GM18498 (cell line): Measurements from ENCODE around the gene MYT1.

Experiments used
- ATAC-seq: cut with Tn5 transposase; IDR thresholded peaks from one replicate; pipeline ENCODE4 v1.9.1; 2021; ENCODE audit warnings: mild to moderate bottlenecking, moderate library complexity; ENCODE audit not compliant: unreplicated experiment

The MYT1 gene

DNA sequence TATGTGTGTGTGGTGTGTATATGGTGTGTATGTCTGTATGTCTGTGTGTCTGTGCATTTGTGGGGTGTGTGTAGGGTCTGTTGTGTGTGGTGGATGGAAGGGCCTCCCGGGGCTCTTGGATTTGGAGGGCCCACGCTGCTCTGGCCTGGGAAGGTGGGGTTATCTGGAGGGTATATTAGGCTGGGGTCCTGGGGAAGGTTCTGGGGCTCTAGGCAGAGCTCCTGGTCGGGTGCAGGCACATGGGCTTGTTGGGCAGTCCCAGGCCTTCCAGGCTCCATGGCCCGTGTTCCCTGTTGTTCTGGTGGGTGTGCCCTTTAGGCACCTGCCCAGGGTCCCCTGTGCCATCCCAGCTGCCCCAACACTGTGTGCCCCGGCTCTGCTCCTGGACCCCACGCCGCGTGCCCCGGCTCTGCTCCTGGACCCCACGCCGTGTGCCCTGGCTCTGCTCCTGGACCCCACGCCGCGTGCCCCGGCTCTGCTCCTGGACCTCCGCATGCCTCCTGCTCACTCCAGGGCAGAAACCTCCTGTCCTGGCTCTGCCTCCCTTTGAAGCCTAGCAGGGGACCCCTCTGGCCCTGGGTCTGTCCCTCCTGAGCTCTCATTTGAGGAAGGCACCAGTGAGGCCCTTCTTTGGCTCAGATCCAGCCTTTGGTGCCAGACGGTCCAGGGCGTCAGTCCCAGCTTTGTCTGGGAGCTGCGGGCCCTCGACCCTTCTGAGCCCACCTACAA, 10.2 kb upstream of the MYT1 start:
- no peak for ATAC-seq

- no peak for ATAC-seq
Measured at GRCh38 chr20:64154590-64155257, 9.5 kb upstream of the MYT1 start.

DNA sequence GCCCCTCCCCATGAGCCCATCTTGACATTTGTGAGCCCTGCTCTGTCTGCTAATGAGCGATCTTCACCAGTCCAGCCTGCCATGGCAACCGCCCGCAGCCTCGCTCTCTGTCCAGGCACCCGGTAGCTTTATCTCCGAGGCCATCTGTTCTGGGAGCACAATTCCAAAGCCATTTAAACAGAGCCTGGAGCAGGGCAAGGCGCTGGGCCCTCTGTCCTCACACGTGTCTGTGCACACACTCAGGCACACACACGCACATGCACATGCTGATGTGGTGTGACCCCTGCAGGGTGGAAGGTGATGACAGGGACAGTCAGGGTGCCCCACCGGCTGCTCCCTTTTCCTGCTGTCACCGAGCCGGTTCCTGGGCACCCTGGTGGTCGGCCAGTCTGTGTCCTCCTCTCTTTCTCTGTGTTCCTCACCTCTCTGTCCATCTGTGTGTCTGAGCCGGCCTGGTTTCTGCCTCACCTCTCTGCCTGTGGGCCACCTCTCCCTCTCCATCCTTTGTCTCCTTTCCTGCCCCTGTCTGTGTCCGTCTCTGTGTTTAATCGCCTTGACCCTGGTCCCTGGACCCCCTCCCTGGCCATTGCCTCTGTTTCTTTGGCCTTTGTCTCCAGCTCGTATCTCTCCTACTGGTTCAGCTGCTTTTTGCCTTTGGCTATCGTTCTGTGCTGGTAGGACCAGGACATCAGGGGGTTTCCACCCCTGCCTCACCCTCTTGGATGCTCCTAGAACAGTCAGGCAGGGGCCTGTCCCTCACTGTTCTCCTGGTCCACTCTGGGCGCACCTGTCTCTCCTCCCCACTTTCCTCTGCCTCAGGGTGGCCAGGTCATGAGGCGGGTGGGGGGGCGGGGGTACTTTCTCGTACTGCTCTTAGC, 8.8 kb upstream of the MYT1 start:
- no peak for ATAC-seq

- ATAC-seq = no peak
Measured at GRCh38 chr20:64156136-64156885, 7.9 kb upstream of the MYT1 start.

GRCh38 chr20:64156886-64157875, 7.1 kb upstream of the MYT1 start:
- no peak for ATAC-seq

GRCh38 chr20:64157878-64158277, 6.4 kb upstream of the MYT1 start:
- no peak for ATAC-seq

GRCh38 chr20:64158346-64159285, 5.6 kb upstream of the MYT1 start:
- ATAC-seq = no peak

GRCh38 chr20:64159286-64159680, 5.0 kb upstream of the MYT1 start:
- ATAC-seq = no peak

- no peak for ATAC-seq
Measured at GRCh38 chr20:64159711-64160110, 4.5 kb upstream of the MYT1 start.

DNA sequence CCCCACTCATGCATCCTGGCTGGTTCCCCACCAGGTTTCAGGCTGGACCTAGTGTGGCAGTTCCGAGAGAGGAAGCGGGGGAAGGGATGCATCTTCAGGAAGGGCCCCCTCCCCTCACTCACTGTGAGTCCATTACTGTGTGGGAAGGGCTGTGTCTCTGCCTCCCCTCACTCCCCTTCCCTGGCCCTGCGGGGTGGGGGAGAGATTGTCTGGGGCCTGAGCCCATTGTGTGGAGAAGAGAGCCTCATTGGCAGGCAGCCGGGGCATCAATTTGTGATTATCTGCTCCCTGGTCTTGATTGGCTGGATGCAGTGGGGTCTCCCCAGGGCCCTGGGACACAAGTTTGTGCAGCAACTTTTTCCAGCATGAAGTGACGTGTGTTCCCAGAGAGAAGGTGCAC, 4.1 kb upstream of the MYT1 start:
- no peak for ATAC-seq

DNA sequence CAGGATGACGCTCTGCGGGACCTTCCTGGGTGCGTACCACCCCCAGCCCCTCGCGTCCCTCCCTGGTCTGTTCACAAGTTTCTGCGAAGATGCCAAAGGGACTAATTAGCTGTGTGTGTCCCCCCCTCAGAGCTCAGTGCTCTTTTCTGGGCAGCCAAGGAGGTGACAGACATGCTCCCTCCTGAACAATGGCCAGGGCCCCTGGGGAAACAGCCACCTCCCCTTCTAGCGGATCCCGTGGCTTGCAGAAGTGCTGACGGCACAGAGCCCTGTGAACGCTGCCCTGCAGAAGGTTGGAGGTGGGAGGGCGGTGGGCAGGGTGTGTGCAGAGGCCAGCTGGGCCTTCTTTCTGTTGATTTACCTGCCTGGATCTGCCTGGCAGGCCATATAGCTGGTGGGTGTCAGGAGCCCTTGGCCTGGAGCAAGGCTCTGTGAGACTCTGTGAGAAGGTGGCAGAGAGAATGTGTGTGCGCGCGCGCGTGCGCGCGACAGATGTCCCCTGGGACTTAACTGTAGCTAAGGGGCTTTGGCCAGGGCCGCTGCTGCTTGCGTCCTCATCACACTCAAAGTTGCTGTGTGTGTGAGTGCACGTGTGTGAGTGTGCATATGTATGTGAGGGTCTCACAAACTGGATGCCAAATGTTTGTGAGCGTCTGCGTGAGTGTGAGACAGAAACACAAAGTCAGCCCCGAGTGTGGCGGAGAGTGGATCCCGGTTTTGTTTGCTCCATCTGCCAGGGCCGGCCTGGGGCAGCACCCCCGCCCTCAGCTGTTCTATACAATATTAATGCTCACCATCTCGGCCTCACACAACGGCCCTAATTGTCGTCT, 3.5 kb upstream of the MYT1 start:
- no peak for ATAC-seq

DNA sequence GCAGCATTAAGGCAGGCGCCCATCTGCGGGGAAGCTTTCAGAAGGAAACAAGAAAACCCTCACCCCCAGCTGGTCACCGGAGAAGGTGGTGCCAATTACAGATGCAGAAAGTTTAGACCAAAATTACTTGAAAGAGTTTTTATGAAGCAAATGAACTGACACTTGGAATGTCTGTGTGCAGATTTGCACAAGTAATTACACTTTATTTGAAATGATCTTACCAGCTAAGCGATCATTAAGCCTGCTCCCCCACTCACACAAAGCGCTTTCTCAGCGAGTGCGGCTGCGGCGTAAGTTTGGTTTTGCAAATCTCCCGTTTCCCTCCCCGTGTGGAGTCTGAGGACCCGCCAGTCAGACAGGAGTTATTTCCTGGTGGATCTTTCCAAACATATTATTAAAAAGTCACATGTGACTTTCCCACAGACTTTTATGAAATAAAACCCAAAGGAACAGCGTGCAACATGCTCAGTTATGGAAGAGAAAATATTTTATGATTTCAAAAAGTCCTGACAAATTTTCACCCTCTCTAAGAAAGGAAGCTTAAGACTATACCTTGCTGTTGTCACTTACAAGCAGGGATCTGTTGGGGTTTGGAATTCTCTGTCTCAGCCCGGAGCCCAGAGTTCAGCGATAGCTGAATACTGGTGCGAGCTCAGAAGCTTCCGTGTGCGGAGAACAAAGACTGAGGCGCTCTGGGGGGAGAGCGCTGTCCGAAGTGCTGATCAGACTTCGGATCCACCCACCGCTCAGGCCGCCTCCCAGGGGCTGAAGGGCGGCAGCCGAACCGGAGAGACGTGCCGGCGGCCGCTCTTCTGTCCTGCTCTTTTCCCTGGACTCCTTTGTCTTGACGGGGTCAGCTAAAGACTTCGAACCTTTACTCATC, 2.7 kb upstream of the MYT1 start:
- no peak for ATAC-seq

DNA sequence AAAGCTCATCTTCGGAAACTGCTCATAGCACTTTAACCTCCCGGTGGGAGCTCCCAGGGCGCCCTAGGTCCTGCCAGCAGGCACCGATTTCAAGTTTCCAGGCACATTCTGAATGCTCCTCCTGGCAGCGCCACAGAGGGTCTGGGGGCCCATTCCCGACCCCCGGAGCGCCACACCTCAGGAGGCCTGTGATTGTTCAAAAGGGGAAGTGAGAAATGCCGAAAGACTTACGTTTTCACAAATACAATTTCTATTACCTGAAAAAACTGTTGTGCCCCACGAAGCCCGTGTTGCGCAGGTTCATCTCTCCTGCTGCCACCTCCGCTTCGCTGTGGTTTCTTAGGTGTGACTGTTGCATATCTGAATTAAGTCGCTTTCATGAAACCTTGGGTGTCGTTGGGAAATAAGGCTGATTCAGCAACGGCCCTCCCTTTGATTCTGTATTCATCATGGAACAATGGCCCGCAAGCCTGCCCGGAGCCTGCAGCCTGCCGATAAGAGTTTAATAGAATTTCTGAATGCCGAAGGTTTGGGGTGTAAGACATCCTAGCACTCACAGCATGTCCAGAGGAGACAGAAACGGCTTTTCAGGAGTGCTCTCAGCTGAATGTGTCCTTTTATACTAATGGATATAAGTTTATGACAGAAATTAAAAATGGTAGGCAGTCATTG, 1.9 kb upstream of the MYT1 start:
- no peak for ATAC-seq

DNA sequence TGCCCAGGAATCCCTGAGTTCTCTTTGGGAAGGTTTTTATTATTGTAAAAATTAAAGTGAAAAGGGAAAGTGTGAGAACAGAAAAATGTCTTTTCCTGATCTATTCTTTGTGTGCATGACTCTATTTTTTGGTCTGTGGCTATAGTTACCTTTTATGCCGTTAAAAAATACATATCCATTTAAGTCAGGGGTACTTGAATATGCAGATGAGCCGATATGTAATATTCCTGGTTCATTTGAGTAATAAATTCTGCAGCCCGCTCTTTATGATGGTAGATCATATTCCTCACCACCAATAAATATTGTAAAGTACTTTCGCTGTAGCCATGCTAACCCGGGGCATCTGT, 503 bp upstream of the MYT1 start:
- ATAC-seq = no peak

DNA sequence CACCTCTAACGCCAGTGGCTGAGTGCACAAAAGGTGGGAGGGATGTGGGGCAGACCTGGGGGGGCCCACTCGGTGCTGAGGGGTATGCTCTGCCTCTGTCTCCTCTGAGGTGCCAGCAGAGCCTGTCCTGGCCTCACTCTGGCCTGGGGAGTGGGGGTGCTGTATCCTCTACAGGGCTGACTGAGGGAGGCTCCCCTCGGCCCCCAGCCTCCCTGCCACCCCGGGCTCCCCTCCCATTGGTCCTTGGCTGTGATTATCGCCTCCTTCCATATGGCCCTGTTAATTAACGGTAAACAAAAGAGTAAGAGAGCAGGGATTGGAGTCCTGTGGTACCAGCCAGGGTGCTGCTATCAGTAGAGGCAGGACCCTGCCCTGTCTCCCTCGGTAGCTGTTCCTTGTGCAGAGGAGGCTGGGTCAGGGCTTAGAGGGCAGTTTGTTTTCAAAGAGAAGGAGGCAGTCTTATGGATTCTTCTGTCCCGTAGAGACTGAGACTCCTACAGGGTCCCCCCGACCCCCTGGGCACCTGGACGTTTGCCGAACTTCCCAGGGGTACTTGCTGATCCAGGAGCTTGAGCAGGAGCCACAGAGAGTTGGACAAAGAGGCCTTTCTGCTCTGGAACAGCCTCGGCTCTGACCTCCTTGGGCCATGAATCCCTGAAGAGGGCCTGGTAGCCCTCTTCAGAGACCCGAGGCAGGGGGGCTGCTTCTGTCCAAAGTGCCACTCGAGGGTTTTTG, 1.8 kb downstream of the MYT1 start:
- no peak for ATAC-seq
